Body of pancreas (tissue), 4 donors: ENCODE data around the gene SKAP2.

Experiments used
- POLR2A ChIP-seq, 3 donors: fragments of 450-650 bp; IDR thresholded peaks; one replicate each; pipeline ENCODE4 v1.6.1; 2016; ENCODE audit warnings: antibody characterized with exemption in 3 of 3, mild to moderate bottlenecking in 2 of 3
- TF ChIP-seq, protein P1 (sequence below), 7 experiments: fragments of 450-650 bp in 4 of 7; fragments of 200-600 bp in 3 of 7; sonication (generic) in 3 of 7; IDR thresholded peaks; one replicate each; pipeline ENCODE4 v1.5.1; 2016 to 2019; ENCODE audit warnings: antibody characterized with exemption in 7 of 7

DNA sequence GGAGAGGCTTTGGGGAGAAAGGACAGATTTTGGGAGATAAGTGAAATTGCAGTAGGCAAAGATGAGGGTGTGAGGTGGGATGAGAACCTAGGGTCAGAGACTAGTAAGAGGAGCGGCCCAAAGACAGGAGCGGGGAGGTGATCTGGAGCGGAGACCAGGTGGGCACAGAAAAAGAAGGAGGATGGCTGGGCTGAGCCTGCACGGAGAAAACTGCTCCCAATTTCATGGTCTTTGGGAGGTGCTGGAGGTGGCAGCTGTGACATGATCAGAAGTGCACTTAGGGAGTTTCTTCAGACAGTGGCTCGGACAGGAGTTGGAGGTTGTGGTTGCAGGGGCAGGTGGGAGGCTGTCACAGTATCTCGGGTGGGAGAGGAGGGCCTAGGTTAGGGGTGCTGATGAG lies 232.8 kb downstream of the SKAP2 start:
- TF ChIP-seq, protein P1, sequence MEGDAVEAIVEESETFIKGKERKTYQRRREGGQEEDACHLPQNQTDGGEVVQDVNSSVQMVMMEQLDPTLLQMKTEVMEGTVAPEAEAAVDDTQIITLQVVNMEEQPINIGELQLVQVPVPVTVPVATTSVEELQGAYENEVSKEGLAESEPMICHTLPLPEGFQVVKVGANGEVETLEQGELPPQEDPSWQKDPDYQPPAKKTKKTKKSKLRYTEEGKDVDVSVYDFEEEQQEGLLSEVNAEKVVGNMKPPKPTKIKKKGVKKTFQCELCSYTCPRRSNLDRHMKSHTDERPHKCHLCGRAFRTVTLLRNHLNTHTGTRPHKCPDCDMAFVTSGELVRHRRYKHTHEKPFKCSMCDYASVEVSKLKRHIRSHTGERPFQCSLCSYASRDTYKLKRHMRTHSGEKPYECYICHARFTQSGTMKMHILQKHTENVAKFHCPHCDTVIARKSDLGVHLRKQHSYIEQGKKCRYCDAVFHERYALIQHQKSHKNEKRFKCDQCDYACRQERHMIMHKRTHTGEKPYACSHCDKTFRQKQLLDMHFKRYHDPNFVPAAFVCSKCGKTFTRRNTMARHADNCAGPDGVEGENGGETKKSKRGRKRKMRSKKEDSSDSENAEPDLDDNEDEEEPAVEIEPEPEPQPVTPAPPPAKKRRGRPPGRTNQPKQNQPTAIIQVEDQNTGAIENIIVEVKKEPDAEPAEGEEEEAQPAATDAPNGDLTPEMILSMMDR (IDR thresholded peaks at IDR 0.05): no peak
- no peak for TF ChIP-seq POLR2A (IDR thresholded peaks at IDR 0.05)
